ENCODE measurements around the gene BCO2.
"Not testable (repeated sequence)": the region's sequence is repeated elsewhere in the genome, so short reads cannot be mapped to it uniquely, and the experiment has no call there.

Gene BCO2, protein sequence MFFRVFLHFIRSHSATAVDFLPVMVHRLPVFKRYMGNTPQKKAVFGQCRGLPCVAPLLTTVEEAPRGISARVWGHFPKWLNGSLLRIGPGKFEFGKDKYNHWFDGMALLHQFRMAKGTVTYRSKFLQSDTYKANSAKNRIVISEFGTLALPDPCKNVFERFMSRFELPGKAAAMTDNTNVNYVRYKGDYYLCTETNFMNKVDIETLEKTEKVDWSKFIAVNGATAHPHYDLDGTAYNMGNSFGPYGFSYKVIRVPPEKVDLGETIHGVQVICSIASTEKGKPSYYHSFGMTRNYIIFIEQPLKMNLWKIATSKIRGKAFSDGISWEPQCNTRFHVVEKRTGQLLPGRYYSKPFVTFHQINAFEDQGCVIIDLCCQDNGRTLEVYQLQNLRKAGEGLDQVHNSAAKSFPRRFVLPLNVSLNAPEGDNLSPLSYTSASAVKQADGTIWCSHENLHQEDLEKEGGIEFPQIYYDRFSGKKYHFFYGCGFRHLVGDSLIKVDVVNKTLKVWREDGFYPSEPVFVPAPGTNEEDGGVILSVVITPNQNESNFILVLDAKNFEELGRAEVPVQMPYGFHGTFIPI

DNA sequence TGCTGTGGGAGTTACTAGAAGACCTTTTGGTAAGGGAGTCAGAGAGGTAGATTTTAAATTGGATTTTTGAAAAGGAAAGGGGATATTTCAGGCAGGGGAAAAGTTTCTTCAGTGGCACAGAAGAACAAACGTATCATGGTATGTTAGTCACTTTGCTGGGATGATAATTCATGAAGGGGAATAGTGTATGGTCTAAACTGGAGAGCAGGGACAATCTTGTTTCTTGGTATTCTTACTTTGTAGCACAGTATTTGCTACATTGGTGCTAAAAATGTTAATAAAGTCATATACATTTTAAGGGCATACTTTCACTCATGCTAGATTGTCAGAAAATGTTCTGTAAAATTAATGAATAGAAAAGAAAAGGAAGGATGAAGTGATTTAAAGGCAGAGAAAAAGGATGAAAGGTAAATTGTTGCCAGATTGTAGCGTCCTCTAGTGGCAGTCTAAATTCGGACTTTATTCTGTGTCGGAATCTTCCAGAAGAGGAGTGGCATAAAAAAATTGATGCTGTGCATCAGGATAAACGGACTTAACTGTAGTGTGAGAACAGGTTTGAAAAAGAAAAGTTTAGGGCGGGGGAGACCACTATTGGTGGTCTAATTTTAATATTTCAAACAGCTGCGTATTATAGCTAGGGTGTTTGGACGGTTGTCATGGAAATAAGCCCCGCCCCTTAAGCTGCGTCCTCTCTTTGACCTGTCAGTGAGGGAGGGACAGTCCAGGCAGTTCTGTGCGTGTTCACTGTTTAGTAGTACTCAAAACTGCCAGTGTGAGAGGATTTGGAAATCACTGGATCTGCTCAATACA, at the start of gene BCO2:
BCO2 (plus strand) TSS at position 724 of the 810 bp plus-strand sequence. CDS start 90 bp downstream, outside the sequence.
- peak; percentile 29 to 30 for DNase-seq (ENCODE audit: low read depth in 2 of 2)

DNA sequence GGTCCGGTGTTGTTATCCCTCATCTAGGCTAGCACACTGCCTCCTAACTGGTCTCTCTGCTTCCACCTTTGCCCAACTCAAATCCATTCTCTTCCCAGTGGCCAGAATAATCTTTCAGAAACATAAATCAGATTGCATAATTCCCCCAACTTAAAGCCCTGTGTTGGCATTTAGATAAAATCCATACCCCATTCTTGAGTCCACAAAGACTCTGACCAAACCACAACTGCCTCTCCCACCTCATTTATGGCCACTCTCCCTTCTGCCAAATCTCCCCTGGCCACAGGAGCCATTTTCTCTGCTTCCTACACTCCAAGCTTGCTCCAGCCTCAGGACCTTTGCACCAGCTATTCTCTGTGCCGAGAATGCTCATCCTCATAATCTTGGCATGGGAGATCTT, 48.3 kb upstream of the BCO2 start:
- no peak for DNase-seq (ENCODE audit: low read depth in 2 of 2)

GRCh38 chr11:112128483-112129121, 46.7 kb upstream of the BCO2 start:
- no peak for DNase-seq (ENCODE audit: low read depth in 2 of 2)

DNA sequence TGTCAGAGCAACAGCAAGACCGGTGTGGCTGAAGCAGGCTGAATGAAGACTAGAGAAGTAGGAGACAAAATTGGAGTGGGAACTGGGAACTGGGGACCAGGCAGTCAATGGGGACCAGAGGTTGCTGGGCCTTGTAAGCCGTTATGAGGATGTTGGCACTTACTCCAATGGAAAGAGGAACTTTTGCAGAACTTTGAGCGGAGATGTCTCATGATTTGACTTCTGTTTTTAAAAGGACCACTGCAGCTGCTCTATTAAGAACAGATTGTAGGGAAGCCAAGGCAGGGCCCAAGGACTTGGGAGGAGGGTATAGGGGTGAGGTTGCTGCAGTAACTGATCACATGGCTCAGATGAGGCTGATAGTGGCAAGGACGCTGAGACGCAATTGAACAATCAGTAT, 45.7 kb upstream of the BCO2 start:
- no peak for DNase-seq (ENCODE audit: low read depth in 2 of 2)

- no peak for DNase-seq (ENCODE audit: low read depth in 2 of 2)
These were observed 42.6 kb upstream of the BCO2 start for GRCh38 chr11:112132737-112133136.

DNA sequence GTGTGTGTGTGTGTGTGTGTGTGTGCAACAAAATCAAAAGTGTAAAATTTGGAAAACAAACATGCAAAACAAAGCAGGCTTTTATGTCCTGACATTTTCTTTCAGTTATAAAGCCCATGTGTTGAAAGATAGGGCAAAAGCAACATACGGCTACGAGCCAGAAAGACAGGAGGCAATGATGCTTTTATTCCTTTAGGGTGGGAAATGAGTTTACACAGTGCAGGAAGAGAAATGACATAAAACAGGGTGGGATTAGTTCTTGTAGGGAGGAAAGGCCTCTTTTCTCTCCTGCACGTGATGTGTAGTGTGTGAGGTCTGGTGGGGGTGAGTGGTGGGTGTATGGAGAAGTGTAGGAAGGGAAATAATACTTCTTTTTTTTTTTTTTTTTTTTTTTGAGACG, 40.8 kb upstream of the BCO2 start:
- DNase-seq (ENCODE audit: low read depth in 2 of 2): no peak

GRCh38 chr11:112143597-112143996, 31.7 kb upstream of the BCO2 start:
- DNase-seq (ENCODE audit: low read depth in 2 of 2): no peak

DNA sequence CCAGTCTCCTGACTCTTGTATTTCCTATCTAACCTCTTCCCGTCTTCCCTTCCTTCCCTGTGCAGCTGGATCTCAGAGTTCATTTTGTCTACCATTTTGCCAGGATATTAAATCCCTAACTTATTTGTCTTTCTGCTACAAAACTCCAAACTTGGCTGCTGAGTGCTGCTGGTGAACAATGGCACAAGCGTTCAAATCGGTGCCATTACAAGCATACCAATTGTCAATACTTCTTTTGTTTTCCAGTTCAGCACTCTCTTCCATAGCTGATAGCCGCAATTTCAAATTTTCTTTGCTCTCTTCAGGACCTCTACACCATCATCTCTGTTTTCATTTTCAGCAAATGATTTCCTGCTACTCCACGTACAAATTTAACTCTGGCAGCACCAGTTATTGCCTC, 24.8 kb upstream of the BCO2 start:
- DNase-seq (ENCODE audit: low read depth in 2 of 2): no peak

- no peak for DNase-seq (ENCODE audit: low read depth in 2 of 2)
These were observed 19.0 kb upstream of the BCO2 start for GRCh38 chr11:112156153-112156955.

DNA sequence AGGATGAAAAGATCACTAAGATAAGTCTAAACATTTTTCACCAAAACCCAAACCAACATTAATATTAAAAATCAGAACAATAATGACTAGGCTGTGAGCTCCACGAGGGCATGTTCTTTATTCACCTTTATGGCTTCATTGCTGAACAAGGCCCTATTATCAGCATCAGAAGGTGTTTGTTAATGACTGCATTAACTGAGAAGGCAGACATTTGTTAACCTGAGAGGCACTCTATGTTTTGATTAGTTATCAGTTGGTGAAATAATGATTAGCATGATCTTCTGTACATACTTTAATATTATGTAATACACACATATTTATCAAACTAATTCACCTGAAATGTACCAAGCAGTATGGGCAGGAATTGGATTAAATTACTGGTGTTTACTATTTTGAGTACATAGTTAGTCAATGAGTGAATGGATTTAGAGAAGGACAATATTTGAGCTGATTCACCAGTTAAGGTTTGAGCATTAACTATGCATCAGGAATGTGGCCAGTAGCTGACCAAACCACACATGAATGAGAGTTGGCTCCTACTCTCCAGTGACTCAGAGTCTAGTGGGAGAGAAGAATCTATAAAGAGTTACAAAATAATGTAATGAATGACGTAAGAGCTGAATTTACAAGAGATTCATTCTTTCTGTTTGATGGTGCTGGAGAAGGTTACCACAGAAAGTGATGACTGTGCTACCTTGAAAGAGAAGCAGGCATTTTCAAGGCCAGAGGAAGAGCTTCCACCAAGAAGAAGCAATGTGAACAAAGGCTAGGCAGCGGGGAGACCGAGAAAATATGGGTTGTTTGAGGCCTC, 18.2 kb upstream of the BCO2 start:
- DNase-seq (ENCODE audit: low read depth in 2 of 2): no peak

- DNase-seq (ENCODE audit: low read depth in 2 of 2): no peak
These were observed 15.9 kb upstream of the BCO2 start for GRCh38 chr11:112159098-112160065.

- DNase-seq (ENCODE audit: low read depth in 2 of 2): no peak
These were observed 15.0 kb upstream of the BCO2 start for GRCh38 chr11:112160091-112160848.

- no peak for DNase-seq (ENCODE audit: low read depth in 2 of 2)
These were observed 14.3 kb upstream of the BCO2 start for GRCh38 chr11:112161012-112161411.

- not testable (repeated sequence) for DNase-seq (ENCODE audit: low read depth in 2 of 2)
These were observed 13.1 kb upstream of the BCO2 start for GRCh38 chr11:112162200-112162599.

DNA sequence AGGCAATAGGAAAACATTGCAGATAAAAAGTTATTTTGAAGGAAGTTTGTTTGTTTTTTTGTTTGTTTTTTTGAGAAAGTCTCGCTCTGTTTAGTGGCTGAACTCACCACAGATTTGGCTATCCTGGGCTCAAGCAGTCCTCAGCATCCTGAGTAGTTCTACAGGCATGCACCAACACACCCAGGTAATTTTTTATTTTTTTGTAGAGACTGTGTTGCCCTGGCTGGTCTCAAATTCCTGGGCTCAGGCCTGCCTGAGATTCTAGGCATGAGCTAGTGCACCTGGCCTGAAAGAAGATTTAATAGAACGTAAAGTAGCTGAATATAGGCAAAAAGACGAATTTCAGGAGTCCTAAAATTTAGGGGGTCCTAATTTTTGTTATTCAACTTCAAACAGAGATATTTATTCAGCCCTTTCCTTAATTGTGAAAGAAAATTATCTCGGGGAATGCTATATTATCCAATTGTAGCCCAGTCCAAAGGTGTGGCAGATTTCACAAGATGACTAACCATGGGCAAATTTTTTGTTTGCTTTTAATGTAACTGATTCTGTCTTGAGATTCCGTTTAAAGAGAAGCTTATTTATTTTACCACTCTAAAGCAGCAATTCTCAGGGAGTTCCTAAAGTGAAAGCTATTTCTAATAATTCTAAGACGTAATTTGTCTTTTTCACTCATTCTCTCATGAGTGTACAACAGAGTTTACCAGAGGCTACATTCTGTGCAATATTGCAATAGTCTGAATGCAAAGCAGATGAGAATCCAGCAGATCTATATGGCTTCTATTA, 12.4 kb upstream of the BCO2 start:
- DNase-seq (ENCODE audit: low read depth in 2 of 2): no peak

- DNase-seq (ENCODE audit: low read depth in 2 of 2): no peak
These were observed 11.2 kb upstream of the BCO2 start, which contains the start of gene IL18 for GRCh38 chr11:112163875-112164685. TSS of gene IL18 (minus strand) at chr11:112164094. CDS start at chr11:112155053, 9,041 bp downstream.

DNA sequence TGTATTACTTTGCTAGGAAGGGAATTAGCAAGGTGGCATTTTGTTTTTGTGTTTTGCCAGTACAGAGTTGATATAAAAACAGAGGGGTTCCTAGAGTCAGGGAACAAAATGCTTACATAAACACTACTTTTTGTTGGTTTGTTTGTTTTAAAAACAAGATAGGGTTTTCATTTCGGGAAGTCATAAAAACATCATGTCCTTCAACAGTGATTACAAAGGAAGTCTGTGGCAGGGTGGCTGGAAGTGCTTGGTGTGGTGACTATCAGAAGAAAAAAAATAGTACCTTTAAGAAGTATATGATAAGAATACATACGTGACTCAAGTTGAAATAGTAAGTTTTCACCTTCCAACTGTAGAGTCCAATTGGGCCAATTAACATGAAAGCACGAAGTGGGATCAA, 10.3 kb upstream of the BCO2 start:
- no peak for DNase-seq (ENCODE audit: low read depth in 2 of 2)

Measured in stimulated activated CD4-positive, alpha-beta T cell treated with anti-CD3 and anti-CD28 coated beads, Interleukin-4, amount 100 ng/mL, for 48 hours (primary cell).